ENCODE measurements around the gene LRRC8E. TPM values are rescaled to one million over a fixed set of nuclear protein-coding genes. Genes with fewer than 3 reads are reported as not detected.

The LRRC8E gene
- total and polyA plus RNA-seq, 4 donors: 1.8 to 3.3 (median 2.4) TPM; not detected in 1

DNA sequence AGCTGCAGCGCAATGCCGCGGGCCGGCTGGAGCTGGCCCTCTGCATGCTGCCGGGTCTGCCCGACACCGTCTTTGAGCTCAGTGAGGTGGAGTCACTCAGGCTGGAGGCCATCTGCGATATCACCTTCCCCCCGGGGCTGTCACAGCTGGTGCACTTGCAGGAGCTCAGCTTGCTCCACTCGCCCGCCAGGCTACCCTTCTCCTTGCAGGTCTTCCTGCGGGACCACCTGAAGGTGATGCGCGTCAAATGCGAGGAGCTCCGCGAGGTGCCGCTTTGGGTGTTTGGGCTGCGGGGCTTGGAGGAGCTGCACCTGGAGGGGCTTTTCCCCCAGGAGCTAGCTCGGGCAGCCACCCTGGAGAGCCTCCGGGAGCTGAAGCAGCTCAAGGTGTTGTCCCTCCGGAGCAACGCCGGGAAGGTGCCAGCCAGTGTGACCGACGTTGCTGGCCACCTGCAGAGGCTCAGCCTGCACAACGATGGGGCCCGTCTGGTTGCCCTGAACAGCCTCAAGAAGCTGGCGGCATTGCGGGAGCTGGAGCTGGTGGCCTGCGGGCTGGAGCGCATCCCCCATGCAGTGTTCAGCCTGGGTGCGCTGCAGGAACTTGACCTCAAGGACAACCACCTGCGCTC lies 11.6 kb downstream of the LRRC8E start:
- Histone ChIP-seq H3K4me1 (ENCODE audit: control insufficient read depth in 4 of 4, insufficient read depth in 4 of 4, low read length in 3 of 4) (peaks cover 5 to 30% (median 20%) of the 10 kb centered on the region in 4 donors), H3K36me3 (ENCODE audit: control insufficient read depth in 4 of 4, insufficient read depth in 3 of 4, low read depth in 1 of 4, low read length in 3 of 4) (no peaks in the 10 kb centered on the region), H3K27ac (ENCODE audit: low read depth in 1 of 2, low read length in 2 of 2) (no peak overlapping the region), H3K9ac (ENCODE audit: low read depth in 1 of 2, low read length in 2 of 2) (no peak overlapping the region), H3K9me3 (ENCODE audit: control insufficient read depth in 4 of 4, low read length in 3 of 4) (no peaks in the 10 kb centered on the region), H3K4me3 (ENCODE audit: low read depth in 1 of 3, low read length in 3 of 3) (no peak overlapping the region), H3K27me3 (ENCODE audit: control insufficient read depth in 4 of 4, insufficient read depth in 4 of 4, low read length in 3 of 4) (no peaks in the 10 kb centered on the region)
- DNase-seq (ENCODE audit: low spot score): no peak
- TF ChIP-seq ZBTB33 (IDR thresholded peaks at IDR 0.05) (no peak), RXRA (IDR thresholded peaks at IDR 0.05) (no peak), SP1 (IDR thresholded peaks at IDR 0.05) (no peak), MAX (IDR thresholded peaks at IDR 0.05) (no peak), HNF4G (IDR thresholded peaks at IDR 0.05) (no peak)
- WGBS: 96% methylated on average over 34 of the region's 34 CpGs

DNA sequence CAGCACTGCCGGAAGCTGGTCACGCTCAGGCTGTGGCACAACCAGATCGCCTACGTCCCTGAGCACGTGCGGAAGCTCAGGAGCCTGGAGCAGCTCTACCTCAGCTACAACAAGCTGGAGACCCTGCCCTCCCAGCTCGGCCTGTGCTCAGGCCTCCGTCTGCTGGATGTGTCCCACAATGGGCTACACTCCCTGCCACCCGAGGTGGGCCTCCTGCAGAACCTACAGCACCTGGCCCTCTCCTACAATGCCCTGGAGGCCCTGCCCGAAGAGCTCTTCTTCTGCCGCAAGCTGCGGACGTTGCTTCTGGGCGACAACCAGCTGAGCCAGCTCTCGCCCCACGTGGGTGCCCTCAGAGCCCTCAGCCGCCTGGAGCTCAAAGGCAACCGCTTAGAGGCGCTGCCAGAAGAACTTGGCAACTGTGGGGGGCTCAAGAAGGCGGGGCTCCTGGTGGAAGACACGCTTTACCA lies 12.1 kb downstream of the LRRC8E start:
- H3K4me3 ChIP-seq (ENCODE audit: low read depth in 1 of 3, low read length in 3 of 3): no peak overlapping the region
- no peaks in the 10 kb centered on the region for H3K9me3 ChIP-seq (ENCODE audit: control insufficient read depth in 4 of 4, low read length in 3 of 4)
- no peaks in the 10 kb centered on the region for H3K36me3 ChIP-seq (ENCODE audit: control insufficient read depth in 4 of 4, insufficient read depth in 3 of 4, low read depth in 1 of 4, low read length in 3 of 4)
- H3K27ac ChIP-seq (ENCODE audit: low read depth in 1 of 2, low read length in 2 of 2): no peak overlapping the region
- no peak for TF ChIP-seq JUND (IDR thresholded peaks at IDR 0.05)
- TF ChIP-seq SP1 (IDR thresholded peaks at IDR 0.05): no peak
- no peak for TF ChIP-seq FOXA2 (IDR thresholded peaks at IDR 0.05)
- TF ChIP-seq TAF1 (conservative IDR thresholded peaks at IDR 0.05): no peak
- DNase-seq (ENCODE audit: low spot score): no peak
- H3K4me1 ChIP-seq (ENCODE audit: control insufficient read depth in 4 of 4, insufficient read depth in 4 of 4, low read length in 3 of 4): peaks cover 9 to 36% (median 25%) of the 10 kb centered on the region in 4 donors
- H3K27me3 ChIP-seq (ENCODE audit: control insufficient read depth in 4 of 4, insufficient read depth in 4 of 4, low read length in 3 of 4): no peaks in the 10 kb centered on the region
- H3K9ac ChIP-seq (ENCODE audit: low read depth in 1 of 2, low read length in 2 of 2): no peak overlapping the region
- 93% methylated on average over 21 of the region's 21 CpGs for WGBS

DNA sequence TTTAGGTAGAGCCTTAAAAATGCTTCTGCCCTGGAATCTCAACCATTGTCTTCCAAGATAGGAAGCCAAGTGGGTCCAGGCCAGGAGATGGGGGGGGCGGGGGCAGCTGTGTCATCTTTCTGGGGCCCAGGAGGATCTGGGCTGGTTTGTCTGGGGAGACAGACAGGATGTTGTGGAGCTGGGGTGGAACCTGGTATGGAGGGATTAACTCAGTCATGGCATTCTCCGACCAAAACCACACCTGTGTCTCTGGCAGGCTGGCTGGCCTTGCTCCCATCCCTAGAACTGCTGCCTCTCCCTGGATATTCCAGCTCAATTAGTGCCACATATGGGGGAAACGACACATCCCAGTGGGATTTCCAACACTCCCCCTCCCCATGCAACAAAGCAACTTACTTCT lies 12.6 kb downstream of the LRRC8E start:
- Histone ChIP-seq H3K27me3 (ENCODE audit: control insufficient read depth in 4 of 4, insufficient read depth in 4 of 4, low read length in 3 of 4) (no peaks in the 10 kb centered on the region), H3K9me3 (ENCODE audit: control insufficient read depth in 4 of 4, low read length in 3 of 4) (no peaks in the 10 kb centered on the region), H3K27ac (ENCODE audit: low read depth in 1 of 2, low read length in 2 of 2) (no peak overlapping the region), H3K4me3 (ENCODE audit: low read depth in 1 of 3, low read length in 3 of 3) (no peak overlapping the region), H3K4me1 (ENCODE audit: control insufficient read depth in 4 of 4, insufficient read depth in 4 of 4, low read length in 3 of 4) (peaks cover 9 to 40% (median 27%) of the 10 kb centered on the region in 4 donors), H3K36me3 (ENCODE audit: control insufficient read depth in 4 of 4, insufficient read depth in 3 of 4, low read depth in 1 of 4, low read length in 3 of 4) (no peaks in the 10 kb centered on the region), H3K9ac (ENCODE audit: low read depth in 1 of 2, low read length in 2 of 2) (no peak overlapping the region)
- WGBS: 93% methylated on average over 3 of the region's 3 CpGs
- DNase-seq (ENCODE audit: low spot score): no peak
- TF ChIP-seq SP1 (IDR thresholded peaks at IDR 0.05) (no peak), MAX (IDR thresholded peaks at IDR 0.05) (no peak), JUND (IDR thresholded peaks at IDR 0.05) (no peak), ZBTB33 (IDR thresholded peaks at IDR 0.05) (no peak), HNF4G (IDR thresholded peaks at IDR 0.05) (no peak), TAF1 (conservative IDR thresholded peaks at IDR 0.05) (no peak), FOXA1 (IDR thresholded peaks at IDR 0.05) (no peak), FOXA2 (IDR thresholded peaks at IDR 0.05) (no peak), CTCF (IDR thresholded peaks at IDR 0.05; ENCODE audit: low read depth, low read length, missing input control) (no peak), YY1 (IDR thresholded peaks at IDR 0.05) (no peak), GABPA (IDR thresholded peaks at IDR 0.05 in 1 of 2, conservative IDR thresholded peaks at IDR 0.05 in 1 of 2) (no peak), RAD21 (IDR thresholded peaks at IDR 0.05) (no peak), HNF4A (conservative IDR thresholded peaks at IDR 0.05) (no peak), ATF3 (IDR thresholded peaks at IDR 0.05) (no peak), NR2F2 (IDR thresholded peaks at IDR 0.05) (no peak)
- TF ChIP-seq, protein P1, sequence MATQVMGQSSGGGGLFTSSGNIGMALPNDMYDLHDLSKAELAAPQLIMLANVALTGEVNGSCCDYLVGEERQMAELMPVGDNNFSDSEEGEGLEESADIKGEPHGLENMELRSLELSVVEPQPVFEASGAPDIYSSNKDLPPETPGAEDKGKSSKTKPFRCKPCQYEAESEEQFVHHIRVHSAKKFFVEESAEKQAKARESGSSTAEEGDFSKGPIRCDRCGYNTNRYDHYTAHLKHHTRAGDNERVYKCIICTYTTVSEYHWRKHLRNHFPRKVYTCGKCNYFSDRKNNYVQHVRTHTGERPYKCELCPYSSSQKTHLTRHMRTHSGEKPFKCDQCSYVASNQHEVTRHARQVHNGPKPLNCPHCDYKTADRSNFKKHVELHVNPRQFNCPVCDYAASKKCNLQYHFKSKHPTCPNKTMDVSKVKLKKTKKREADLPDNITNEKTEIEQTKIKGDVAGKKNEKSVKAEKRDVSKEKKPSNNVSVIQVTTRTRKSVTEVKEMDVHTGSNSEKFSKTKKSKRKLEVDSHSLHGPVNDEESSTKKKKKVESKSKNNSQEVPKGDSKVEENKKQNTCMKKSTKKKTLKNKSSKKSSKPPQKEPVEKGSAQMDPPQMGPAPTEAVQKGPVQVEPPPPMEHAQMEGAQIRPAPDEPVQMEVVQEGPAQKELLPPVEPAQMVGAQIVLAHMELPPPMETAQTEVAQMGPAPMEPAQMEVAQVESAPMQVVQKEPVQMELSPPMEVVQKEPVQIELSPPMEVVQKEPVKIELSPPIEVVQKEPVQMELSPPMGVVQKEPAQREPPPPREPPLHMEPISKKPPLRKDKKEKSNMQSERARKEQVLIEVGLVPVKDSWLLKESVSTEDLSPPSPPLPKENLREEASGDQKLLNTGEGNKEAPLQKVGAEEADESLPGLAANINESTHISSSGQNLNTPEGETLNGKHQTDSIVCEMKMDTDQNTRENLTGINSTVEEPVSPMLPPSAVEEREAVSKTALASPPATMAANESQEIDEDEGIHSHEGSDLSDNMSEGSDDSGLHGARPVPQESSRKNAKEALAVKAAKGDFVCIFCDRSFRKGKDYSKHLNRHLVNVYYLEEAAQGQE (IDR thresholded peaks at IDR 0.05): no peak
